HL-60 (cell line): ENCODE results near the gene THRB.

ENCODE experiments used
- DNase-seq, 2 experiments: peaks; one replicate each; pipeline ENCODE4 v3.0.0-alpha.2; 2010 to 2020; ENCODE audit warnings: low read depth in 1 of 2, low spot score in 1 of 2
- H3K27ac ChIP-seq: fragments of 250-450 bp; sonication (Bioruptor Pico); replicated peaks from 2 replicates; pipeline ENCODE4 v1.5.1; 2020; ENCODE audit warnings: mild to moderate bottlenecking, moderate library complexity
- H3K27me3 ChIP-seq: fragments of 250-450 bp; sonication (Bioruptor Pico); 2 replicates; pipeline ENCODE4 v1.5.1; 2021; ENCODE audit warnings: mild to moderate bottlenecking, moderate library complexity; ENCODE audit not compliant: insufficient read depth, poor library complexity, severe bottlenecking
- H3K4me3 ChIP-seq: replicated peaks from 2 replicates; pipeline ENCODE4 v1.5.1; 2011; ENCODE audit warnings: mild to moderate bottlenecking, control low read depth, low read length; ENCODE audit not compliant: insufficient read depth
- CTCF ChIP-seq: IDR thresholded peaks from one replicate; pipeline ENCODE4 v1.5.1; 2011; ENCODE audit warnings: low read length, control low read depth, inconsistent platforms; ENCODE audit not compliant: insufficient read depth
- GABPA ChIP-seq: IDR thresholded peaks from 2 replicates; pipeline ENCODE4 v1.6.1; 2012; ENCODE audit warnings: low read depth
- POLR2AphosphoS5 ChIP-seq: IDR thresholded peaks from 2 replicates; pipeline ENCODE4 v1.6.1; 2012; ENCODE audit warnings: low read depth
- REST ChIP-seq: IDR thresholded peaks from 2 replicates; pipeline ENCODE4 v1.6.1; 2012; ENCODE audit warnings: low read depth; ENCODE audit not compliant: insufficient replicate concordance
- SPI1 ChIP-seq: IDR thresholded peaks from 2 replicates; pipeline ENCODE4 v1.6.1; 2012; ENCODE audit warnings: low read depth, mild to moderate bottlenecking, borderline replicate concordance

THRB gene

GRCh38 chr3:24291646-24292045 is 203.0 kb downstream of the THRB start:
- Histone ChIP-seq H3K4me3 (no peak overlapping the region), H3K27me3 (no peaks in the 10 kb centered on the region), H3K27ac (no peak overlapping the region)
- no peak for TF ChIP-seq CTCF
- no peak for TF ChIP-seq SPI1
- TF ChIP-seq POLR2AphosphoS5: no peak
- no peak for TF ChIP-seq GABPA
- TF ChIP-seq REST: no peak
- DNase-seq: no peak

DNA sequence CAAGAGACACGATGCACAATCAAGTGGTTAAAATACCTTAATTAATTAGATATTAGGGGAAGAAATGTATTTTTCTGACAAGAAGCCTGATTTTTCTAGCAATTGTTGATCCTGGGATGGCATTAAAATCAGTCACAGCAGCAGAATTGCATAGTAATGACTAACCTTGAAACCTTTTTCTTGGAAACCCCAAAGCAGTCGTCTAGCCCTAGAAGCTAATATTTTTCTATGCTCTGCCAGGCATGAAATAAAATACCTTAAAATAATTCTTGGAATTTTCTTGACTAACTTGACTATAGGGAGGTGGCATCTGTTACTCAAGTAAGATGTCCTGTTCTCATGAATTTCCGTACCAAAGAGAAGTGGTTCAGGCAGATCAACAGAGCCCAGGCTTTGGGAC is 204.1 kb downstream of the THRB start:
- no peak for DNase-seq
- no peaks in the 10 kb centered on the region for H3K27me3 ChIP-seq
- H3K27ac ChIP-seq: no peak overlapping the region
- H3K4me3 ChIP-seq: no peak overlapping the region
- TF ChIP-seq REST (no peak), POLR2AphosphoS5 (no peak), GABPA (no peak), SPI1 (no peak), CTCF (no peak)

DNA sequence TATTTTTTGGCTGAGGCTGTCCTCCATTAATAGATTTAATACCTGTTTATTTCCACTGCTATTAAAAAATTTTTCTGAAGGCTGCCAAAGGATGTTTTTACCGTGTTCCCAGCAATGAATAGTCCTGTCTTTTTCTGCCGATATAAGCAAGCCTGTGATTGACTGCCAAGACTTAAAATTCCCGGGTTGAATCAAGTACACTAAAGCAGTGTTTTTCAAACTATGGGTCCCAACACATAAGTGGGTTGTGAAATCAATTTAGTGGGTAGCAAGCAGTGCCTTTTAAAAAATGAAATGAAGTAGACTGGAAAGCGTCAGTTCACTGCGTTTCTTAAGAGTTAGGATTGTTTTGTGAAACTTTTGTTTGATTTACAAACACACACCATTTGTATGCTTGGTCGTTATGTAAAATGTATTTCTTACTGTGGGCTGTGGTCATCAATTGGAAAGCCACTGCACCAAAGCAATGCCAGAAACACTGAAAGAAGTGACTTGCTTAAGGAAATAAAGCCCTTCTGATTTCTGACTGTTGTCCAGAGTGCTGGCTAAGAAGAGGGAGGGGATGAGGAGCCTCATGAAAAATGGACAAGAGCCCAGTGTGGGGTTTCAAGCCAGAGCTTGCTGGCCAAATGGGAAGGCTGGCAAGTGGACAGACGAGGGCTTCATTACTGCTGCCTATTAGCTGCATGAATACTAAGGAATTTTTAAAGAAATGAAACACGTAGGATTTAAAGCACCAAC is 206.0 kb downstream of the THRB start:
- Histone ChIP-seq H3K27me3 (no peaks in the 10 kb centered on the region), H3K27ac (no peak overlapping the region), H3K4me3 (no peak overlapping the region)
- DNase-seq: no peak
- TF ChIP-seq CTCF (no peak), GABPA (no peak), REST (no peak), POLR2AphosphoS5 (no peak), SPI1 (no peak)
